ENCODE data around the gene NLGN2.
"Not testable (repeated sequence)": the region's sequence is repeated elsewhere in the genome, so short reads cannot be mapped to it uniquely, and the experiment has no call there.

NLGN2 gene

GRCh38 chr17:7407485-7408251 lies at the start of gene NLGN2:
TSS of gene NLGN2 (plus strand) at chr17:7407845. CDS start at chr17:7408256, 411 bp downstream.
- no peaks in the 10 kb centered on the region for H3K36me3 Mint-ChIP-seq (ENCODE audit: low read depth)
- no peak within 1 kb of the TSS for H3K27ac Mint-ChIP-seq
- DNase-seq (no peak), ATAC-seq (no peak)
- H3K27me3 Mint-ChIP-seq: peaks cover 3% of the 10 kb centered on the region
- no peaks in the 10 kb centered on the region for H3K9me3 Mint-ChIP-seq
- H3K4me3 Mint-ChIP-seq: no peak within 1 kb of the TSS
- H3K4me1 Mint-ChIP-seq: peaks cover 17% of the 10 kb centered on the region

DNA sequence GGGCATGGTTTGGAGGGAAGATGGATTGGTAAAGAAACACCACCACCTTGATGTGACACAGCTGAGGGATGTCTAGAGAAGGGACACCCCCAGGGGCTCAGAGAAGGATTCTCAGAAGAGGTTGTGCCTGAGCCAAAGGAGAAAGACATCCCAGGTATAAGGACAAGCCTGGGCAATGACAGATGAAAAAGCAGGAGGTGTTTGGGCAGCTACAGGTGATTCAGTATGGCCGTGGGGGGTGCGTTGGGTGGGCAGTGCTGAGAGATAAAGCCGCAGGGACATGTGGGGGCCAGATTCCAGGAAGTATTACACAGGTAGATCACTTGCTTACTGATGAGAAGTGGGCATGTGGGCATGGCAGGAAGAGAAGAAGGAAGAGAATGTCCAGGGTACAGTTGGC lies 45.7 kb upstream of the NLGN2 start:
- no peak overlapping the region for H3K27ac Mint-ChIP-seq
- H3K27me3 Mint-ChIP-seq: peaks cover 2% of the 10 kb centered on the region
- H3K9me3 Mint-ChIP-seq: no peaks in the 10 kb centered on the region
- no peak for DNase-seq
- no peaks in the 10 kb centered on the region for H3K36me3 Mint-ChIP-seq (ENCODE audit: low read depth)
- no peaks in the 10 kb centered on the region for H3K4me1 Mint-ChIP-seq
- H3K4me3 Mint-ChIP-seq: no peak overlapping the region
- no peak for ATAC-seq

GRCh38 chr17:7363311-7363710 lies 44.3 kb upstream of the NLGN2 start:
- H3K4me1 Mint-ChIP-seq: no peaks in the 10 kb centered on the region
- ATAC-seq (no peak), DNase-seq (no peak)
- peaks cover 2% of the 10 kb centered on the region for H3K27me3 Mint-ChIP-seq
- H3K4me3 Mint-ChIP-seq: no peak overlapping the region
- no peaks in the 10 kb centered on the region for H3K9me3 Mint-ChIP-seq
- no peak overlapping the region for H3K27ac Mint-ChIP-seq
- H3K36me3 Mint-ChIP-seq (ENCODE audit: low read depth): no peaks in the 10 kb centered on the region

GRCh38 chr17:7365963-7366362 lies 41.7 kb upstream of the NLGN2 start:
- not testable (repeated sequence) for H3K27me3 Mint-ChIP-seq; H3K4me1 Mint-ChIP-seq; H3K36me3 Mint-ChIP-seq (ENCODE audit: low read depth); ATAC-seq; H3K4me3 Mint-ChIP-seq; DNase-seq; H3K27ac Mint-ChIP-seq; H3K9me3 Mint-ChIP-seq

- no peak for DNase-seq
- Mint-ChIP-seq H3K9me3 (no peaks in the 10 kb centered on the region), H3K36me3 (ENCODE audit: low read depth) (no peaks in the 10 kb centered on the region), H3K27ac (no peak overlapping the region), H3K4me3 (no peak overlapping the region), H3K27me3 (no peaks in the 10 kb centered on the region), H3K4me1 (no peaks in the 10 kb centered on the region)
- ATAC-seq: no peak
These were observed 40.6 kb upstream of the NLGN2 start for GRCh38 chr17:7367083-7367482.

- ATAC-seq (no peak), DNase-seq (no peak)
- Mint-ChIP-seq H3K9me3 (no peaks in the 10 kb centered on the region), H3K4me1 (no peaks in the 10 kb centered on the region), H3K27me3 (no peaks in the 10 kb centered on the region), H3K27ac (no peak overlapping the region), H3K36me3 (ENCODE audit: low read depth) (no peaks in the 10 kb centered on the region), H3K4me3 (no peak overlapping the region)
These were observed 39.6 kb upstream of the NLGN2 start for GRCh38 chr17:7367918-7368598.

DNA sequence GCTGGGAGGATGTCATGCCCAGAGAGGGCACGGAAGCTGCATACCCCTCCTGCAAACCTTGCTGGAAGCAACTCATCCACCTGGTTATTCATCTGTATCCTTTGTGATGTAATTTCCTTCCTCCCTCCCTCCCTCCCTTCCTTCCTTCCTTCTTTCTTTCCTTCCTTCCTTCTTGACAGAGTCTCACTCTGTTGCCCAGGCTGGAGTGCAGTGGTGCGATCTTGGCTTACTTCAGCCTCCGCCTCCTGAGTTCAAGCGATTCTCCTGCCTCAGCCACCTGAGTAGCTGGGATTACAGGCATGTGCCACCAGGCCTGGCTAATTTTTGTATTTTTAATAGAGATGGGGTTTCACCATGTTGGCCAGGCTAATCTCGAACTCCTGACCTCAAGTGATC lies 39.0 kb upstream of the NLGN2 start:
- not testable (repeated sequence) for H3K4me3 Mint-ChIP-seq; H3K27ac Mint-ChIP-seq; H3K36me3 Mint-ChIP-seq (ENCODE audit: low read depth); H3K27me3 Mint-ChIP-seq; ATAC-seq; H3K4me1 Mint-ChIP-seq; H3K9me3 Mint-ChIP-seq; DNase-seq

GRCh38 chr17:7369825-7370224 lies 37.8 kb upstream of the NLGN2 start:
- DNase-seq (no peak), ATAC-seq (no peak)
- no peaks in the 10 kb centered on the region for H3K9me3 Mint-ChIP-seq
- no peaks in the 10 kb centered on the region for H3K4me1 Mint-ChIP-seq
- no peaks in the 10 kb centered on the region for H3K27me3 Mint-ChIP-seq
- H3K27ac Mint-ChIP-seq: no peak overlapping the region
- H3K4me3 Mint-ChIP-seq: no peak overlapping the region
- H3K36me3 Mint-ChIP-seq (ENCODE audit: low read depth): no peaks in the 10 kb centered on the region

DNA sequence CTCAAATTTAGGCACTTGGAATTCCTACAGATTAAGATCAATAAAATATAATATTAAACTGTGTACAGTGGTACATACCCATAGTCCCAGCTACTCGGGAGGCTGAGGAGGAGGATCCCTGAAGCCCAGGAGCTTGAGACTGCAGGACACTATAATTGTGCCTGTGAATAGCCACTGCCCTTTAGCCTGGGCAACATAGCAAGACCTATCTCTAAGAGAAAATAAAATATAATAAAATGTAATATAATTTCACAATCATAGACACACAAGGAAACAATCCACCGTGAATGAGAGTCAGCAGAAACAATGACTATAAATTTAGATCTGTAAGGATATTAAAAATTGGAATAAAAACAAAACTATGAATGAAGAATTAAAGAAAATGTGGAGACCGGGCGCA lies 36.8 kb upstream of the NLGN2 start:
- Mint-ChIP-seq H3K27ac (no peak overlapping the region), H3K4me3 (no peak overlapping the region), H3K36me3 (ENCODE audit: low read depth) (no peaks in the 10 kb centered on the region), H3K9me3 (no peaks in the 10 kb centered on the region), H3K27me3 (no peaks in the 10 kb centered on the region), H3K4me1 (no peaks in the 10 kb centered on the region)
- no peak for ATAC-seq
- DNase-seq: no peak

GRCh38 chr17:7374353-7374752 lies 33.3 kb upstream of the NLGN2 start:
- no peaks in the 10 kb centered on the region for H3K4me1 Mint-ChIP-seq
- H3K4me3 Mint-ChIP-seq: no peak overlapping the region
- DNase-seq (no peak), ATAC-seq (no peak)
- no peak overlapping the region for H3K27ac Mint-ChIP-seq
- peaks cover 3% of the 10 kb centered on the region for H3K9me3 Mint-ChIP-seq
- H3K36me3 Mint-ChIP-seq (ENCODE audit: low read depth): no peaks in the 10 kb centered on the region
- H3K27me3 Mint-ChIP-seq: peaks cover 18% of the 10 kb centered on the region

DNA sequence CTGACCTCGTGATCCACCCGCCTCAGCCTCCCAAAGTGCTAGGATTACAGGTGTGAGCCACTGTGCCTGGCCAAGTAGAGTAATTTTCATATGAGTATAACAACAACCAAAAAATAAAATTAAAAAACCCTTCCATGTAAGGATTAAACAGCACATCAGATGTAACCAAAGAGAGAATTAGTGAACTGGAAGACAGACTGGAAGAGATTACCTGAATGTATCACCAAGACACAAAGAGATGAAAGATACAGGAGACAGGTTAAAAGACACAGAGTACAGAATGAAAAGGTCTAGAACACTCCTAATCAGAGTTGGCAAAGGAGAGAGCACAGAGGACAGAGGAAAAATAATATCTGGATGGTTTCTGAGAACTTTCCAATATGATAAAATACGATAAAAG lies 28.5 kb upstream of the NLGN2 start:
- DNase-seq (no peak), ATAC-seq (no peak)
- peaks cover 6% of the 10 kb centered on the region for H3K9me3 Mint-ChIP-seq
- H3K27me3 Mint-ChIP-seq: peaks cover 49% of the 10 kb centered on the region
- H3K4me1 Mint-ChIP-seq: peaks cover 6% of the 10 kb centered on the region
- no peaks in the 10 kb centered on the region for H3K36me3 Mint-ChIP-seq (ENCODE audit: low read depth)
- H3K27ac Mint-ChIP-seq: no peak overlapping the region
- H3K4me3 Mint-ChIP-seq: no peak overlapping the region

GRCh38 chr17:7380321-7380720 lies 27.3 kb upstream of the NLGN2 start:
- Mint-ChIP-seq H3K4me3 (no peak overlapping the region), H3K4me1 (peaks cover 9% of the 10 kb centered on the region), H3K27me3 (peaks cover 49% of the 10 kb centered on the region), H3K27ac (no peak overlapping the region), H3K9me3 (peaks cover 6% of the 10 kb centered on the region), H3K36me3 (ENCODE audit: low read depth) (no peaks in the 10 kb centered on the region)
- no peak for DNase-seq
- no peak for ATAC-seq

GRCh38 chr17:7380855-7381683 lies 26.6 kb upstream of the NLGN2 start, which contains the start of gene TNK1:
TSS of gene TNK1 (plus strand) at chr17:7381089. CDS start at chr17:7382927, 1,838 bp downstream.
- no peaks in the 10 kb centered on the region for H3K36me3 Mint-ChIP-seq (ENCODE audit: low read depth)
- H3K27ac Mint-ChIP-seq: no peak within 1 kb of the TSS
- no peak within 1 kb of the TSS for H3K4me3 Mint-ChIP-seq
- H3K9me3 Mint-ChIP-seq: peaks cover 6% of the 10 kb centered on the region
- DNase-seq: no peak
- peaks cover 9% of the 10 kb centered on the region for H3K4me1 Mint-ChIP-seq
- peaks cover 49% of the 10 kb centered on the region for H3K27me3 Mint-ChIP-seq
- ATAC-seq: no peak

DNA sequence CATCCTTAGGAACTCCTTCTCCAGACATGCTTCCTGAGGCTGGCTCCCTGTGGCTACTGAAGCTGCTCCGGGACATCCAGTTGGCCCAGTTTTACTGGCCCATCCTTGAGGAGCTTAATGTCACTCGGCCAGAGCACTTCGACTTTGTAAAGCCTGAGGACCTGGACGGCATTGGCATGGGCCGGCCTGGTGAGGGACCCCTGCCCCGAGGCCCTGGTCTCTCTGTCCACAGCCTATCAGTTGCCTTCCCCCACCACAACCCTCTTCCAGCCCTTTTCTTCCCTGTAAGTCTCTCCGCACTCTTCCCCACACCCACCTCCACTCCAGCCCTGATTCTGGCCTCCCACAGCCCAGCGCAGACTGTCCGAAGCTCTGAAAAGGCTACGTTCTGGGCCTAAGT lies 24.7 kb upstream of the NLGN2 start:
- no peaks in the 10 kb centered on the region for H3K36me3 Mint-ChIP-seq (ENCODE audit: low read depth)
- H3K4me3 Mint-ChIP-seq: no peak overlapping the region
- peaks cover 39% of the 10 kb centered on the region for H3K27me3 Mint-ChIP-seq
- ATAC-seq (no peak), DNase-seq (no peak)
- no peak overlapping the region for H3K27ac Mint-ChIP-seq
- peaks cover 6% of the 10 kb centered on the region for H3K9me3 Mint-ChIP-seq
- H3K4me1 Mint-ChIP-seq: peaks cover 9% of the 10 kb centered on the region

- Mint-ChIP-seq H3K9me3 (peaks cover 6% of the 10 kb centered on the region), H3K4me3 (no peak overlapping the region), H3K27ac (no peak overlapping the region), H3K27me3 (peaks cover 37% of the 10 kb centered on the region), H3K36me3 (ENCODE audit: low read depth) (no peaks in the 10 kb centered on the region), H3K4me1 (peaks cover 9% of the 10 kb centered on the region)
- ATAC-seq: no peak
- no peak for DNase-seq
These were observed 24.3 kb upstream of the NLGN2 start for GRCh38 chr17:7383371-7383741.
